GM23248 (cell line): ENCODE results near the gene TLL1. TPM values are rescaled to one million over a fixed set of nuclear protein-coding genes. Genes with fewer than 3 reads are reported as not detected.

Experiments used
- DNase-seq: peaks from one replicate; pipeline ENCODE4 v3.0.0-alpha.2; 2015
- H2AFZ ChIP-seq: fragments of 200-600 bp; sonication (generic); 2 replicates; pipeline ENCODE4 v1.6.1; 2016; ENCODE audit warnings: antibody characterized with exemption
- H3F3A ChIP-seq: fragments of 200-600 bp; sonication (generic); 2 replicates; pipeline ENCODE4 v1.6.1; 2016; ENCODE audit warnings: mild to moderate bottlenecking, antibody characterized with exemption, mixed run types; ENCODE audit not compliant: insufficient read depth
- H3K27ac ChIP-seq: fragments of 200-600 bp; sonication (generic); 2 replicates; pipeline ENCODE4 v1.5.1; 2016; ENCODE audit warnings: mild to moderate bottlenecking
- H3K27me3 ChIP-seq: fragments of 200-600 bp; sonication (generic); replicated peaks from 2 replicates; pipeline ENCODE4 v1.6.1; 2016; ENCODE audit warnings: mild to moderate bottlenecking; ENCODE audit not compliant: insufficient read depth
- H3K36me3 ChIP-seq: fragments of 200-600 bp; sonication (generic); 2 replicates; pipeline ENCODE4 v1.6.1; 2016; ENCODE audit warnings: low read depth, mild to moderate bottlenecking
- H3K4me1 ChIP-seq: fragments of 200-600 bp; sonication (generic); 2 replicates; pipeline ENCODE4 v1.6.1; 2016; ENCODE audit warnings: mild to moderate bottlenecking; ENCODE audit not compliant: insufficient read depth
- H3K4me2 ChIP-seq: fragments of 200-600 bp; sonication (generic); one replicate; pipeline ENCODE4 v1.6.1; 2016; ENCODE audit warnings: mild to moderate bottlenecking; ENCODE audit not compliant: unreplicated experiment
- H3K4me3 ChIP-seq: fragments of 200-600 bp; sonication (generic); 2 replicates; pipeline ENCODE4 v1.5.1; 2016; ENCODE audit warnings: mild to moderate bottlenecking
- H3K79me2 ChIP-seq: fragments of 200-600 bp; sonication (generic); 2 replicates; pipeline ENCODE4 v1.6.1; 2016; ENCODE audit warnings: mild to moderate bottlenecking; ENCODE audit not compliant: insufficient read depth
- H3K9ac ChIP-seq: fragments of 200-600 bp; sonication (generic); 2 replicates; pipeline ENCODE4 v1.6.1; 2016; ENCODE audit warnings: mild to moderate bottlenecking
- H3K9me2 ChIP-seq: fragments of 200-600 bp; sonication (generic); 2 replicates; pipeline ENCODE4 v1.6.1; 2016; ENCODE audit warnings: mixed run types, mild to moderate bottlenecking, moderate library complexity; ENCODE audit not compliant: insufficient read depth
- H3K9me3 ChIP-seq: fragments of 200-600 bp; sonication (generic); one replicate; pipeline ENCODE4 v1.6.1; 2017; ENCODE audit warnings: low read depth
- H4K20me1 ChIP-seq: fragments of 200-600 bp; sonication (generic); 2 replicates; pipeline ENCODE4 v1.6.0; 2016; ENCODE audit not compliant: insufficient read depth
- EZH2 ChIP-seq: fragments of 200-600 bp; sonication (generic); IDR thresholded peaks from 2 replicates; pipeline ENCODE4 v1.6.1; 2018; ENCODE audit warnings: antibody characterized with exemption, mild to moderate bottlenecking; ENCODE audit not compliant: insufficient read depth, poor library complexity, severe bottlenecking
- EZH2phosphoT487 ChIP-seq: fragments of 200-600 bp; sonication (generic); IDR thresholded peaks from 2 replicates; pipeline ENCODE4 v1.6.1; 2018; ENCODE audit warnings: antibody characterized with exemption, moderate library complexity, mild to moderate bottlenecking, low read depth; ENCODE audit not compliant: insufficient read depth
- WGBS, 2 experiments: methylation state at CpG; one replicate each; pipeline ENCODE4 v1.1.6; 2015 to 2017; ENCODE audit warnings: low lambda C conversion rate in 2 of 2, low coverage in 1 of 2; ENCODE audit errors: missing lambda C conversion rate in 2 of 2; 5-methylcytosine and 5-hydroxymethylcytosine counted together
- in situ Hi-C: fragments of 300-500 bp; cut with MboI; formaldehyde crosslinking; loops from 2 replicates; pipeline ENCODE4 v1.15.0; 2020
- polyA plus RNA-seq: library from polyadenylated mRNA; unstranded; fragments of >200 nt; fragmentation: Nextera tagmentation; extraction: Ambion mirVana; gene quantifications from 2 replicates; pipeline ENCODE4 v1.2.1, GENCODE V29; 2016
- total RNA-seq: library from RNA; depleted of rRNA; stranded (reverse); fragments of >200 nt; shearing (Covaris generic); gene quantifications from 2 replicates; pipeline ENCODE4 v1.2.3, GENCODE V29; 2014

Gene TLL1
- total and polyA plus RNA-seq, 2 experiments from 2014 or later = not detected

- Histone ChIP-seq H3K9ac (no peak overlapping the region), H3K27me3 (no peaks in the 10 kb centered on the region), H3K4me1 (no peaks in the 10 kb centered on the region), H3K4me3 (no peak overlapping the region), H3K36me3 (no peaks in the 10 kb centered on the region), H3K9me3 (no peaks in the 10 kb centered on the region), H3F3A (no peaks in the 10 kb centered on the region), H3K79me2 (no peaks in the 10 kb centered on the region), H3K9me2 (no peaks in the 10 kb centered on the region), H3K4me2 (no peak overlapping the region), H4K20me1 (no peaks in the 10 kb centered on the region), H3K27ac (no peak overlapping the region), H2AFZ (no peak overlapping the region)
- in situ Hi-C loops = no loop called here
- TF ChIP-seq EZH2phosphoT487 (no peak), EZH2 (no peak)
- DNase-seq = no peak
- 35 to 43% methylated on average over 5 of the region's 5 CpGs for WGBS, 2 experiments
Measured at GRCh38 chr4:165931741-165932140, 58.7 kb downstream of the TLL1 start.

DNA sequence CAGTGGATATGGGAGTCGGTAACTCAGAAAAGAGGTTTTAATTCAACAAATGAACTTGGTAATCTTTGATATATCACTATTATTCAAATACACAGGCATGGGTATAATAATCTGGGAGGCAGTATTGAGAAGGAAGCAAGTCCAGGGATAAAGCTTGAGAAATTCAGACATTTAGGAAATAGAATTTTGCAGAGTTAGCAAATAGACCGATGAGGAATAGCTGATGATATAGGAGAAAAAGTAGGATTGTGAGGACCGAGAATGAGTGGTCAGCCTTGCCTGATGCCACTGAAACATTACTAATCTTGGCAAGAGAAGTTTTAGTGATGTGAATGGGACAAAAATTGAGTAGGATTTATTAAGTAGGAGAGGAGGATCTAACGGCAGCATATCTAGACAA is 71.9 kb downstream of the TLL1 start:
- Histone ChIP-seq H4K20me1 (no peaks in the 10 kb centered on the region), H3K9ac (no peak overlapping the region), H2AFZ (no peak overlapping the region), H3K9me3 (no peaks in the 10 kb centered on the region), H3F3A (no peaks in the 10 kb centered on the region), H3K27ac (no peak overlapping the region), H3K4me3 (no peak overlapping the region), H3K27me3 (no peaks in the 10 kb centered on the region), H3K79me2 (no peaks in the 10 kb centered on the region), H3K4me1 (no peaks in the 10 kb centered on the region), H3K4me2 (no peak overlapping the region), H3K36me3 (no peaks in the 10 kb centered on the region), H3K9me2 (no peaks in the 10 kb centered on the region)
- TF ChIP-seq EZH2 (no peak), EZH2phosphoT487 (no peak)
- in situ Hi-C loops = no loop called here
- 25 to 26% methylated on average over 4 of the region's 4 CpGs for WGBS, 2 experiments
- DNase-seq = no peak

GRCh38 chr4:165945991-165946390 is 73.0 kb downstream of the TLL1 start:
- H3K4me1 ChIP-seq = no peaks in the 10 kb centered on the region
- no peaks in the 10 kb centered on the region for H4K20me1 ChIP-seq
- no peak overlapping the region for H3K27ac ChIP-seq
- no peak overlapping the region for H2AFZ ChIP-seq
- H3K27me3 ChIP-seq = no peaks in the 10 kb centered on the region
- H3K9me3 ChIP-seq = no peaks in the 10 kb centered on the region
- H3K9ac ChIP-seq = no peak overlapping the region
- TF ChIP-seq EZH2 = no peak
- no peak for TF ChIP-seq EZH2phosphoT487
- no peaks in the 10 kb centered on the region for H3K36me3 ChIP-seq
- H3K4me2 ChIP-seq = no peak overlapping the region
- H3K9me2 ChIP-seq = no peaks in the 10 kb centered on the region
- no peaks in the 10 kb centered on the region for H3F3A ChIP-seq
- no peaks in the 10 kb centered on the region for H3K79me2 ChIP-seq
- in situ Hi-C loops = no loop called here
- WGBS, 2 experiments = 12 to 18% methylated on average over 3 of the region's 3 CpGs
- H3K4me3 ChIP-seq = no peak overlapping the region
- DNase-seq = no peak

DNA sequence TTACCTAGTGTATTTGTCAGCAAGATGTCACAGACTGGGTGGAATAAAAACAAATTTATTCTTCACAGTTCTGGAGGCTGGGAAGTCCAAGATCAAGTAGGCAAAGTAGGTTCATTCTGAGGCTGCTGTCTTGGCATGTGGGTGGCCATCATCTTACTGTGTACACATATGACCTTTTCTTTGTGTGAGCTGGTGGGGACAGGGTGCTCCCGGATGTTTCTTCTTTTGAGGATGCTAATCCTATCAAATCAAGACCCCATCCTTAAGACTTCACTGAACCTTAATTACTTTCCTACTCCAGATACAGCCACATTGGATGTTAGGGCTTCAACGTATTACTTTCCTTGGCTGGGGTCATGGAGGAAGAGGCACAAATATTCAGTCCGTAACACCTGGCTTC is 74.0 kb downstream of the TLL1 start:
- no peaks in the 10 kb centered on the region for H4K20me1 ChIP-seq
- in situ Hi-C loops = no loop called here
- DNase-seq = no peak
- TF ChIP-seq EZH2 = no peak
- TF ChIP-seq EZH2phosphoT487 = no peak
- no peaks in the 10 kb centered on the region for H3K79me2 ChIP-seq
- WGBS, 2 experiments = 19 to 26% methylated on average over 3 of the region's 3 CpGs
- no peaks in the 10 kb centered on the region for H3K27me3 ChIP-seq
- no peaks in the 10 kb centered on the region for H3F3A ChIP-seq
- no peaks in the 10 kb centered on the region for H3K9me2 ChIP-seq
- no peak overlapping the region for H3K9ac ChIP-seq
- no peak overlapping the region for H2AFZ ChIP-seq
- H3K4me3 ChIP-seq = no peak overlapping the region
- H3K9me3 ChIP-seq = no peaks in the 10 kb centered on the region
- no peak overlapping the region for H3K4me2 ChIP-seq
- H3K4me1 ChIP-seq = no peaks in the 10 kb centered on the region
- no peaks in the 10 kb centered on the region for H3K36me3 ChIP-seq
- H3K27ac ChIP-seq = no peak overlapping the region

DNA sequence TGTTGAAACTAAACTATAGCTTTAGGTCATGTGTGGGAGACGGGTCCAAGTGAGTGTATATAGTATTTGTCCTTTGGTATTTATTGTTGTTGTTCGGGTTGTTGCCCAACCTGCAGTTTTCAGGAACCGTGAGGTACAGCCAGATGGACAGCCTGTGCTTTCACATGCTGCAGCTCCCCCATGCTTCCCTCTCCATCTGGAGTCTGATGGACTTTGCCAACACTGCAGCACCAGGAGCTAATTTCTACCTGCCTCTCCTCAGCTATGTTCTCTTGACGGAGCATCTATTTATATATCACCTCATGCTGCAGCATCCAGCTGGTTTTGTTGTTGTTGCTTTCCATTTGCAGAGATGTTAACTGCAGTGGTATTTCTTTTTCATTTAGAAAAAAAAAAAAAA is 80.1 kb downstream of the TLL1 start:
- DNase-seq = no peak
- Histone ChIP-seq H3K4me1 (no peaks in the 10 kb centered on the region), H3K9me3 (no peaks in the 10 kb centered on the region), H2AFZ (no peak overlapping the region), H3K27ac (no peak overlapping the region), H3K4me2 (no peak overlapping the region), H3K4me3 (no peak overlapping the region), H3K36me3 (no peaks in the 10 kb centered on the region), H3F3A (no peaks in the 10 kb centered on the region), H4K20me1 (no peaks in the 10 kb centered on the region), H3K27me3 (no peaks in the 10 kb centered on the region), H3K79me2 (no peaks in the 10 kb centered on the region), H3K9me2 (no peaks in the 10 kb centered on the region), H3K9ac (no peak overlapping the region)
- 15 to 16% methylated on average over 4 of the region's 4 CpGs for WGBS, 2 experiments
- no peak for TF ChIP-seq EZH2
- TF ChIP-seq EZH2phosphoT487 = no peak
- in situ Hi-C loops = no loop called here
